DND-41 (cell line): Measurements from ENCODE around the gene FXYD4.

Experiments used
- EZH2 ChIP-seq: IDR thresholded peaks from 3 replicates; pipeline ENCODE4 v1.6.1; 2012; ENCODE audit warnings: borderline replicate concordance, low read depth, mild to moderate bottlenecking, moderate library complexity, low read length, inconsistent platforms; ENCODE audit not compliant: severe bottlenecking
- TF ChIP-seq, protein P1 (sequence below): IDR thresholded peaks from 2 replicates; pipeline ENCODE4 v1.5.1; 2012; ENCODE audit warnings: borderline replicate concordance, low read length, moderate library complexity, mild to moderate bottlenecking; ENCODE audit not compliant: poor library complexity, severe bottlenecking; ENCODE audit errors: extremely low read depth

DNA sequence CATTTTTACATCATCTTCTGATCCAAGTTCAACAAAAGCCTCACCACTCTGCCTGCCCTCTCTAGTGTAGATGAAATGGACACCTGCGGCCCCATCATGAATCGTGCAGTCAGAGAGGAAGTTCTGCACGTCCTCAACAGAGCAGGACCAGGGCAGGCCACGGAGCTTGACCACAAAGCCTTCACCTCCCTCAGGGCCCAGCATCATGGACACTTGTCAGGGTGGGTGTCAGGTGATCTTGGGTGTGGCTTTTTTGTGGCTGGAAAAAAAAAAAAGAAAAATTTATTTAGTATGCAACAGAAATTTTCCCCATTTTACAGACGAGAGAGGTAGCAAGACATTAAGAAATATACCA, 16.2 kb downstream of the FXYD4 start:
- TF ChIP-seq, protein P1, sequence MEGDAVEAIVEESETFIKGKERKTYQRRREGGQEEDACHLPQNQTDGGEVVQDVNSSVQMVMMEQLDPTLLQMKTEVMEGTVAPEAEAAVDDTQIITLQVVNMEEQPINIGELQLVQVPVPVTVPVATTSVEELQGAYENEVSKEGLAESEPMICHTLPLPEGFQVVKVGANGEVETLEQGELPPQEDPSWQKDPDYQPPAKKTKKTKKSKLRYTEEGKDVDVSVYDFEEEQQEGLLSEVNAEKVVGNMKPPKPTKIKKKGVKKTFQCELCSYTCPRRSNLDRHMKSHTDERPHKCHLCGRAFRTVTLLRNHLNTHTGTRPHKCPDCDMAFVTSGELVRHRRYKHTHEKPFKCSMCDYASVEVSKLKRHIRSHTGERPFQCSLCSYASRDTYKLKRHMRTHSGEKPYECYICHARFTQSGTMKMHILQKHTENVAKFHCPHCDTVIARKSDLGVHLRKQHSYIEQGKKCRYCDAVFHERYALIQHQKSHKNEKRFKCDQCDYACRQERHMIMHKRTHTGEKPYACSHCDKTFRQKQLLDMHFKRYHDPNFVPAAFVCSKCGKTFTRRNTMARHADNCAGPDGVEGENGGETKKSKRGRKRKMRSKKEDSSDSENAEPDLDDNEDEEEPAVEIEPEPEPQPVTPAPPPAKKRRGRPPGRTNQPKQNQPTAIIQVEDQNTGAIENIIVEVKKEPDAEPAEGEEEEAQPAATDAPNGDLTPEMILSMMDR: no peak
- no peak for TF ChIP-seq EZH2
